Hematopoietic multipotent progenitor cell treated with erythropoietin and hydrocortisone succinate and interleukin-3 and kit ligand, for 17 days (in vitro differentiated cells): ENCODE results near the gene SLC35F3.
A peak's percentile ranks its signal among the peaks of the same experiment; 100 is the strongest.
"Not testable (repeated sequence)": the region's sequence is repeated elsewhere in the genome, so short reads cannot be mapped to it uniquely, and the experiment has no call there.

Experiments
- DNase-seq: peaks from one replicate; pipeline ENCODE4 v3.0.0-alpha.2; 2015; ENCODE audit warnings: low spot score

Gene SLC35F3

DNA sequence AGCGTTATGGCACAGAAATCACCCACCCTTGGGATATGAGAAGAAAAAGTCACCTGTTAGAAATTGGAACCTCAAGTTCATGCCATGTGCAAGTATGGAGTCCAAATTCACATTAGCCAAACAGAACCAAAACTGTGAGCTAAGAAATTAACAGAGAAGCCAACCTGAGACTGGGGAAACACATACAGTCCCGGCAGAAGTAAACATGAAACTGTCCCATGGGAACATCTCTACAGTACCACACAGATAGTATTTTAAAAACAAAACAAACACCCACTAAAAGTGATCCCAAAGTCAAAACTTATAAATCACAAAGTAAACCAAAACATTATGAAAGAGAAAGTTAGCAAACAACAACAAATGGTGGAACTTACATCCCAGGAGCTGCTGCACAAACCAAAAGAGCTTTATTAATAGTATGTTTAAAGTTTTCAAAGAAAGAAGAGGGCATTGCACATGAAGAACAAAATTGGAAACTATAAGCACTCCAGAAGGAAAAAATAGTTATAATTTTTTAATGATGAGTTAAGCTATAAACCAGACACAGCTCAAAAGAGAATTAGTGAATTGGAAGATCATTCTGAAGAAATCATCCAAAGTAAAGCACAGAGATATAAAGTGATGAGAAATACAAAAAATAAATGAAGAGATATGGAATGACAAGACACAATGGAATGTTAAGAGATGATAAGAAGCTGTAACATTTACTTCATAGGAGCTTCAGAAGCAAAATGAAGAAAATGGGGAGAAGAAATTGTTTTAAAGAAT is 385.2 kb downstream of the SLC35F3 start:
- DNase-seq = no peak

DNA sequence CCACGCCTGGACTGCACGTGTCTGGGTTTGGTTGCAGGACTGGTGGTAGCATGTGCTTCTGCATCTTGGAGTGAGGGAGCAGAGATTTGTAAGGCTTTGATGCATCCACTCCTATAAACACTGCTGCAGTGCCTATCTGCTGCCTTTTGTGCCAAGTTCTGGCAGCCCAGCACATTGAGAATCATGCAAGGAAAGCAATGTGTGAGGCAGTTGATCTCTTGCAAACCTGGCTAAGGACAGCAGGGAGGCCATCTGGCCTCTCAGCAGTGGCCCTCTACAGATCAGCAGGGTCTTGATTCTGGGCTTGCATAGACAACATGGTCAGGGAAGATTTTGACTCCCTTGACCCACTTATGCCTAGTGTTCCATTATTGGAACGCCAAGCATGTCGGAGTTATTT is 387.5 kb downstream of the SLC35F3 start:
- DNase-seq = no peak

DNA sequence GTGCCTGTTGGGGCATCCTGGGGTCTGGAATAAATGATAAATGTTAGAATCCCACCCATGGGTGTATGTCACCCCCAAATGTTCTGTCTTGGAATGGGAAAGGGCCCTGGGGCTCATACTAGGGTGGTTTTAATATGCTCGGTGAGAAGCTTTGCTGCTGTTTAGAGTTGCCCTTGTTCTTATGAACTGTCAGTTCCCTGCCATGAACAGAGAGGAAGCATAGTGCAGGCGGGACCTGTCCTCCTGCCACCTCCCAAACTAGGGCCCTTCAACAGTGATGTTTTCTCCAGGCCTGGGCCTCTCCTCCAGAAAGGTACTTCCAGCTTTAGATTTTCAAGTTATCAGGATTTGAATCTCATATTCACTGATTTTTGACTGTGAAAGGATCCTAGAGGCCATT is 388.1 kb downstream of the SLC35F3 start:
- no peak for DNase-seq

DNA sequence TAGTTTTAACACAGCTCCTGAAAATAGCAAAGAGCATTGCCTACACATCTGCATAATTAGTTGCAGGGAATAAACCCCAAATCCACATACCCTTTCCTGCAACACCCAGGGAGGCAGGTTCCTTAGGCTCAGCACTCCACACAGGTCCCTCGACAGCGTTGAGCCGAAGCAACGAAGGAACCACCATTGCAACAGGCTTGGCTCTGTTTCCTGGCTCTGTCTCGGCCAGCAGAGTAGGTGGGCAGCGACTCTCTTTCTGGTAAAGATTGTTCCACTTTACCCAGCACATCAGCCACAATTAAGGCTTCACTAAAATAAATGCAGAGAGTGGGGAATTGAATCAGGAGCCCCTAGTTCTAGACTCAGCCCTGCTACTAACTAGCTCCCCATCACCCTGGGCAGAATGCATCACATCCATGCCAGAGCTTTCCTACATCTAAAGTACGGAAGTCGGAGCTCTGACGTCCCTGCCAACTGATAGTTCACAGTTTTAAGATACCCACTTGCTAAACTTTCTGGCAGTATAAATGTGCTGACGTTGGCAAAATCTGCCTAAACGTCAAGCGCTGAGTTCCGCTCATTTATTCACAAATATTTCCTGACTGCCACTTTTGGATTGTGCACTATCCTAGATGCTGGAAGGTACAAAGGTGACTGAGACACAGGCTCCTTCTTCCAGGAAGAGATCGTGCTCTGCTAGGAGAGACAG is 389.8 kb downstream of the SLC35F3 start:
- no peak for DNase-seq

DNA sequence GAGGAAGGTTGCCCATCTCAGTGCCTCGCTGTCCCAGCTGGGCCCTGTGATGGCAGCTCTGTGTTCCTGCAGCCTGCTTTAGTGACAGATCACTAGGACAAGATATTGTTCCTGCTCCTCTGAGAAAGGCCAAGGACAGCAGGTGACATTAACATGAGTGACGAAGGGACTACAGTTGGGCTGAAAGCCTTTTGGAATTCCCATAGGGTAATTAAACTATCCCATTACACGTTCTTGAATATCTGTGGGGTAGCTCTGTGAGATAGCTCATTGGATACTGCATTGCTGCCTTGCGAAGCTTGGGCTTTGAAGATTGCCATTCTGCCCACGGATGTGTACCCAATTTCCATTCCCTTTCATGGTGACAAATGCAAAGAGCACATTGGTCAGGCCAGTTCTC is 390.6 kb downstream of the SLC35F3 start:
- DNase-seq = no peak

DNA sequence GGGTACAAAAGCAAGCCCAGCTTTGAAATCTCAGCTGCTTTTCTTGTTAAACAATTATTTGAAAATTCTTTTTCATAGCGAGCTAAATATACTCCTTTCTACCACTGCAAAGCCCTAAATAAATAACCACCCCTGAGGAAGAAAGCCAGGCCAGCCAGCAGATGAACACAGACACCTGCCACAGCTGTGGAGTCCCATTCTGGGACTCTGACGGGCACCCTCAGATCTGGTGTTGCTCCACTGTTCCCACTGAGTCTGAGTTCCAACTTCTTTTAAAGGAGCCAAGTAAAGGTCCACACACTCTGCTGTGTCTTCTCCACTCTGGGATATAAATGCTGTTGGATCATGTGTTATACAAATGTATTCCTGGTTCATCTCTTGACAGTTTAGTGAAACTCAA is 391.1 kb downstream of the SLC35F3 start:
- DNase-seq = no peak

DNA sequence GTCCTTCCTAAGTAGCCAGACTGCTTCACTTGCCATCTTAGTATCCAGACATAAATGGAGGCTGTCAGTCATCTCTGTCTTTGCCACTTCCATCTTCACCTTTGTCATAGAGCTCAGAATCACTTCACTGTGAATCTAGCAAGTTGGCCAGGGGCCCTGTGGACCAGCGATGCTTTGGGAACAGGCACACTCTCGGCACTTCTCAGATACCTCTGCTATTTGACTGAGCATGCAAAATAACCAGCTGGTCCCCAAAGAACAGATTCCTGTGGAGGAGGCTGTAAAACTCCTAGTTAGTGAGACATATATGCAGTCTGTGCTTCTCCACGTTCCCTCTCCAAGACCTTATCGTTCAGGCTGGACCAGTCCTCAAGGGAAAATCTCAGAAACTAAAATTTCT is 392.0 kb downstream of the SLC35F3 start:
- DNase-seq = no peak

DNA sequence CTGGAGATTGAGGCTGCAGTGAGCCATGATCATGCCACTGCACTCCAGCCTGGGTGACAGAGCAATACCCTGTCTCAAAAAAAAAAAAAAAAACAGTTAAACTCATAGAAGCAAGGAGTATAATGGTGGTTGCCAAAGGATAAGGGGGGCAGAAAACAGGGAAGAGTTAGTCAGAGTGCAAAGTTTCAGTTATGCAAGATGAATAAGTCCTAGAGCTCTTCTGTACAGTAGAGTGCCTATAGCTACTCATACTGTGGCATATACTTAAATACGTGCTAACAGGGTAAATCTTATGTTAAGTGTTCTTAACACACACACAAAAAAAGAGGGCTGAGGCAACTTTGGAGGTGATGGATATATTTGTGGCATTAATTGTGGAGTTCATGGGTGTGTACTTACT is 393.2 kb downstream of the SLC35F3 start:
- DNase-seq = no peak

DNA sequence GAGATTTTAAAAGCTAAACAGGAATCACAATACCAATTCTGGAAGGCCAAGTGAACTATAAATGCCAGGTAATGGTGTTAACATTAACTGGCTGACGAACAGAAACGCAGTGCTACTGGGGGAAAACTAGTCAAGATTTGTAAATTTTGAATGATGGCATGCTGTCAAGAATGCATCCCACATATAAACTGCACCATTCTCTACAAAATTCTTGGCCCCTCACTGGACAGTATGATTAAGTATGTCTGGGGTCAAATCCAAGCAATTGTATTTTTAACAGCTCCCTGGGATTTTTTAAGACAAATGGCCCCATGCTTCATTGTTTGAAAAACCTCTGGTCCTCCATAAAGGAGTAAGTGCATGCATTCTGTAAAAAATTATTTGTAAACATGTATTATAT is 395.6 kb downstream of the SLC35F3 start:
- no peak for DNase-seq

DNA sequence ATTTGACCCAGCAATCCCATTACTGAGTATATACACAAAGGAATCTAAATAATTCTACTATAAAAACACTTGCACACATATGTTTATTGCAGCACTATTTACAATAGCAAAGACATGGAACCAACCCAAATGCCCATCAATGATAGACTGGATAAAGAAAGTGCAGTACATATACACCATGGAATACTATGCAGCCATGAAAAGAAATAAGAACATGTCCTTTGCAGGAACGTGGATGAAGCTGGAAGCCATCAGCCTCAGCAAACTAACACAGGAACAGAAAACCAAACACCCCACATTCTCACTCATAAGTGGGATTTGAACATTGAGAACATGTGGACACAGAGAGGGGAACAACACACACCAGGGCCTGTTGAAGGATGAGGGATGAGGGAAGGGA is 397.2 kb downstream of the SLC35F3 start:
- DNase-seq = not testable (repeated sequence)

DNA sequence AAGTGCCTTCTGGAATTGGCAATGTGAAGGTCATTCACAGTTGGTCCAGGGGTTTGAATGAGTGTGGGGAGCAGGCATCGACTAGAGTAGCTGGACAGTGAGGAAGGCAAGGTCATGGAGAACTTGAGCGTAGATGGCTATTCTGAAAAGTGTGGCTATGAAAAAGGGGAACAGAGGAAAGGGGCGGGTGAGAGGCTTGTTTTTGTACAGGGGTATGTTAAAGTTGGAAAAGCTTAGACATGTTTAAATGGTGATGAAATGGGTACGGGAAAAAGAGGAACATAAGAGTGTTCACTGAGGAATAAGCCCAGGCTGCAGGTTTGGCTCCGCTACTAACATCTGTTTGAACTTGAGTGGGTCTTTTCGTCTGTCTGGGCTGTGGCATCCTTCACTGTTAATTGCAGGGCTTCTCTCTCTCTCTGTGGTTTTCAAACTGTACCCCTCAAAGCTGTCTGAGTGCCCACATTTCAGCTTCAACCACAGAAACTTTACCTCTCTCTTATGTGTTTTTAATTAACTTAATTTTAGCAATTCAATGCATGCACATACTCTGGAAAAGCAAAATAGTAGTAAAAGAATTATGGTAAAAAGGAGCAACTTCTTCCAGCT is 398.0 kb downstream of the SLC35F3 start:
- DNase-seq = no peak

DNA sequence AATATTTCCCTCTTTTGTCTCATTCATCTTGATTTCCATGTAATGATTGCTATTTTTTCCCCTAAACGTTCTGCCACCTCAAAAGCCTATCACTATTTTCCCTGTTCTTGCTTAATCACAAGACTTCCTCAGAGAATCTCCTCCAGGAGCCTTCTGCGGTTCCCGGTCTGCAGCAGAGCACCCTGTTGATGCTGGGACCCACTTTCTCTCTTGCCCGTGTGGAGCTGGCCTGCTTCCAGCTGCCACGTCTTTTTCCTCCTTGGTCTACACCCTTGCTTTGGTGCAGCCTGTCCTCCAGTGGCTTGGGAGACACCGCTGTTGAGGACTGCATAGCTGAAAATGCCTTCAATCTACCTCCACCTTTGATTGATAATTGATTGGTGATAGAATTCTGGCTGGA is 398.8 kb downstream of the SLC35F3 start:
- DNase-seq = no peak

DNA sequence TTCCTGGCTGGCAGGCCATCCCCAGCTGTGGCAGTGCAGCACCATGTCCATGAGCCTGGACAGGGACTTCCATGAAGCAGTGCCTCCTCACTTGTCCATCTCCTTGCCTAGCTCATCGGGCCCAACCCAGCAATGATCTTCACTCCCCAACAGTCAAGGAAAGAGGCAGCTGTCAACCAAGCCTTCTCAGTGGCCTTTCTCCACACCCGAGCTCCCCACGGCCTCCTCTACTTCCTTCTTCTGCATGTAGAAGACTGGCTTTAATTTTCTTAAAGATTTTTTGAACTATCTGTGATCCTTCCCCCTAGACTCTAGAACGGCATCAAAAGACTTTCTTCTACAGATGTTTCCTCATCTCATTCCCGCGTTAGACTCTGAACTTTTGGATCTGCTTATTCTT is 403.2 kb downstream of the SLC35F3 start:
- DNase-seq = no peak

DNA sequence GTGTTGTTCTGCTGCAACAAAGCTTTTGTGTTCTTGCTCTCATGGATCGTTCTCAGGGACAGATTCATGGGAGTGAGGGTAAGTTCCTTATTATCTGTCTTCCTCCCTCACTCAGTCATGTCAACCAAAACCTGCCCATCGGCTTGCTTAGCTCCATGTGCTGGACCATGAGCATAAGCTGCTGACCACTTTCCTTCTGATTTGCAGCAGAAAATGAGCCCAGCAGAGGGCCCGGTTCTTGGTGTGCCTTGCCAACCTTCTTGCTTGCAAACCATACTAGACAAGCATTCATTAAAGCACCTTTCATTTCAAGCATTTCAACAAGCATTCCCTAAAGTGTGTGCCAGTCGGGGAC is 404.7 kb downstream of the SLC35F3 start:
- no peak for DNase-seq

DNA sequence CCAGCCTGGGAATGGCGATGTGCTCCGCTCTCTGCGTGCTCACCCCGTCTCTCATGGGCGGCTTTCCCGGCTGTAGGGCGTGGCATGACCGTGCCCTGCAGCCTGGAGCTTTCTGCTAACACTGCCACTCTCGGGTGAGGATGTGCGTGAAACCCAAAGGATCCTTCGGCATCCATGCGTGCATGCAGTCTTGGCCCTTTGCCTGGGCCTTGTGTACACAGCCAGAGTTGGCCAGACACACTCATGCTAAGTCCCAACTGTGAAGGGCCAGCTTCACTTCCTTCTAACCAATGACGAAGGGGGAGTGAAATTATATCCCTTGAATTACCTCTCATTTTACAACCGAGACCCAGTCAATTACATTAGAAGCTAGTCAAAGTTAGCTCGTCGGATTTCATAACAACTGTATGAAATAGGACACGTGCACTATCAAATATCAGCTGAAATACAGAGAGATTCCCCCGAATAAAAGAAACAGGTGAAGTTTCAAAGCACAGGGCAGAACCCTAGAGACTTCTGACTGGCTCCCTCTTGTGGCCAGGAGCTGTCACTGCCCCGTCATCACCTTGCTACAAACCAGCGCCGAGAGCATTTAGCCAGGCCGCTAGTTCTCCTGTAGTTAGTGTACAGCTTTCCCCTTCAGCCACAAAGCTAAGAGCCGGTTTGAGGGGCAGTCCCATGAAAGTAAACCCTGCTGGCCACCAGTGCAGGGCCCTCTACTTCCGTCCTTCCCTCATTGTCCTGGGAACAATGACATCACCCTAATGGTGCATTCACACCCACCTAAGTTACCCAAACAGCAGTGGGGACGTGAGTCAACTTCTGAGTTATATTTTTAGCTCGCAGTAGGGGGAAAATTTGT is 405.4 kb downstream of the SLC35F3 start:
- peak; percentile 58 for DNase-seq

DNA sequence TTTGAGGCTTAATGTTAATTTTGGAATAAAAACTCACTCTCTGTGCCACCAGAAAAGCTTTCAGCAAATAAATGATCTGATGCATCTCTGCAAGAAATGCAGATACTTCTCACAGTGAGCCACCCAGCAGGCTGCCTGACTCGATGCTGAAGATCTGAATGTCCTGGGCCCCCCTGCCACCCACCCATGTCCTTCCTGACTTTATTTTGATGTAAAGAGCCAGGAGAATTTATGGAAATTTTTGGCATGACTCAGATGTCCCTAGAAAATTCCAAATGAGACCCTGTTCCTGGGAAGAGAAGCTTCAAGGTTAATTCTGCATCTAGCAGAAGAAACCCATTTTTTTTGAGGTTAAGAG is 406.0 kb downstream of the SLC35F3 start:
- DNase-seq = no peak

DNA sequence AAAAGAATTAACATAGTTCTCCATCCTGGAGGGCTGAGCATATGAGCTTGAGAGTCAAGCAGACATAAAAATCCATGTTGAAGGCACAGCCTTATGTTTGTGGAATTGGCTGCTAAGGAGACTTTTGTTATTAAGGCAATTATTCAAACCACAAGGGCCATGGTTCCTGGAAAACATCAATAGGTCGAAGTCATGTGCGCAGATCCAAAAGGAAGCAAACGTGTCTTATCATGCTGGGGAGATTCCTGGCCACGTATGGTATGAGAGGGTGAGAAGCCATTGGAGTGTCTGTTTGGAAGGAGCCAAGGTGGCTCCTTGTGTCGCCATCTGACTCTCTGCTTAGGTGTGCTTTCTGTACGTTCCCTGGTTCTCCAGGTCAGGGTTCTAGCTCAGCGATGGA is 406.9 kb downstream of the SLC35F3 start:
- DNase-seq = no peak

DNA sequence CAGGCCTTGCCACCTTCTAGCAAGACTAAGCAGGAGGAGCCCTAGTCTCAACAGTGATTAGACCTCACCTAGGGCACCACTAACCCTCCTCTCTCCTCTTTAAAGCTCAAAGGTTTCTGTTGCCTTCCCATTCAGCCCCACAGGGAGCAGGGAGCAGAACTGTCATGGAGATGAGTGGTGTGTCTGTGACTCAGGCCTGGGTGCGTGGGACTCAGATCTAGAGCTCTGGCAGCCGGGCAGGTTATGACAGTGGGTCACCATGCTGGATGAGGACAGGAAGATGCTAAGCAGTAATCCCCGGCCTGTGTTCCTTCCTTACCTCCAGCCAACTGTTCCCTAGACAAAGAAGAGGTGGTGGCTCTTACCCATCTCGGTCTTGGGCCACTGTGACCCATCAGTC is 408.7 kb downstream of the SLC35F3 start:
- DNase-seq = no peak

DNA sequence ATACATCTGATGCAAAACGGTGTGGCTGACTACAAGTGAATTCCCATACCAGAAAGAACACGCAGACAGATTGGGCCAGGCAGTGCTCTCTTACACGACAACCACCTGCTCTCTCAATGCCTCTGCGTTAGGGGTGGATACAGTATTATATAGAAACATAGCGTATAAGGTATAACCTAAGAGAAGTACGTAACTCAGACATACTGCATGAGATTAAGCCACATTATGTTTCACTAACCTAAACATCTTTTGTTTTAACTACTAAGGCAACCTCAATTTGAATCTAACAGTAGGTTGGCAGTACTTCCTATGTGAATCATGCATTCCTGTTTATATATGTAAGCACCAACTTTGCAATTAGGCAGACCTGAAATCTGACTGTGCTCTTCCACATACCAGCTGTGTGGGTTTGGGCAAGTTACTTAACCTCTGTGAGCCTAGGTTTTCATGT is 410.6 kb downstream of the SLC35F3 start:
- no peak for DNase-seq

DNA sequence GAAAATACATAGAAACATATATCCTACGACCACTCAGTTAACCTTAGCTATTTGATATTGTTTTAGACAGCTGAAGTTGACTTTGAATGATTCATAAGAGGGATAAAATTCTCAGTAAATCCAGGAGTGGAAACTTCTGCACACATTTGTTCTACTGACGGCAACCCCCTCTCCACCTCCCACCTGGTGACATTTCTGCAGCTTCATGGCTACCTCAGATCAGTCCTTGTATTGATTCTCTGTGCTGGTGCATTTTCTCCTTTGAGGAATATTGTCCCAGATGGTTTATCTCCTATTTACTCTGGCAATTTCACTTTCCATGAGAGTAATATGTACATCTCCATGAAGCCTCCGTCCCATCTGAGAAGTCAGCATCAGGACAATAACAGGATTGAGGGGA is 411.1 kb downstream of the SLC35F3 start:
- no peak for DNase-seq

DNA sequence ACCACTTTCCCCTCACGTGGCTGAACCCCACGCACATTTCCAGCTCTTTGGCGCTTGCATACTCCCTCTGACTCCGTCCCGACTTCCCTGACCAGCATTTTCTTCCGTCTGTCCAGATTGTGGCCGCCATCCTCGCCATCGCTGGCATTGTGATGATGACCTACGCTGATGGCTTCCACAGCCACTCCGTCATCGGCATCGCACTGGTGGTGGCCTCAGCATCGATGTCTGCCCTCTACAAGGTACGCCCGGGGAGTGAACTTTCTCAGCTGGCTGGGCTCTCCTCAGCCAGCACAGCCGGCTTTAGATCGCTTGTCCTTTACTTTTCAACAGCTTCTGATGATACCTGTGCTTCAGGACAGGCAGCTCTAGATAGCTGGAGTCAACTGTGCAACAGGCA is 412.0 kb downstream of the SLC35F3 start:
- no peak for DNase-seq

DNA sequence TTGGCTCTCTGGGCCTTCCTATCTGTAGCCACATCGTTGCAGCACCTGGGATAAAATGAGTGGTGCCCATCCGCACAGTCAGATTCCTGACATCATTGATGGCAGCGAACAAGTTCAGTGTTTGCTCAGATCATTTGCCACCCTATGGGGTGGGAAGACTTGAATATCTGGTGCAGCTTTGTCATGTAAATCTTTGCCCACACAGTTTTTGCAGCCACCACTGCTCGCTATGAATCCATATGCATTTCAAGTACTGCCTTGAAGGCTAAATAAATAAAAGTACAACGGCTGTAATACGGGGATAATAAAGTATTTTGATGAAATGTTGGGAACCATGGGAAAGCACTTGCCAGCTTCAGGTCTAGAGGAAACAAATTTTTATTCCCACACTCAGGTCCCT is 412.5 kb downstream of the SLC35F3 start:
- DNase-seq = no peak

DNA sequence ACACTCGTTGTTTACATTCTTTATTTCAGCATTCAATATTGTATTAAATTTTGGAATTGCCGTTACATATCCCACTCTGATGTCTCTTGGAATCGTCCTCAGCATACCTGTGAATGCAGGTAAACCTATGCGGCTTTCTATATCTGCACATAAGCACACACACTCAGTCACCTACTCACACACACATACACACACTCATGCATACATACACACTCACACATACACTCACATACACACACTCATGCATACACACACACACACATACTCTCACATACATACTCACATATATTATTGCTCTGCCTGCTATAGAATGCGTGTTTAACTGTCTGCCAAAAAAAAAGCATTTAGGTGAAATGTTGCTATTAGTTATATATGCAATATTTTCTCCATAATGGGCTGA is 415.6 kb downstream of the SLC35F3 start:
- DNase-seq = no peak
